ENCODE data around the gene ATF7IP. TPM values are rescaled to one million over a fixed set of nuclear protein-coding genes. Genes with fewer than 3 reads are reported as not detected.
"Not testable (repeated sequence)": the region's sequence is repeated elsewhere in the genome, so short reads cannot be mapped to it uniquely, and the experiment has no call there.

ATF7IP gene
- polyA plus RNA-seq, 3 donors: 16.6 to 51.7 (median 19.2) TPM

- no peak for DNase-seq
- no CpG with 5 or more reads among the region's 3 CpGs for WGBS (ENCODE audit: insufficient coverage)
- Histone ChIP-seq H3K27me3 (ENCODE audit: control insufficient read depth in 2 of 2, insufficient read depth in 2 of 2, low read length in 2 of 2) (no peaks in the 10 kb centered on the region), H3K9ac (ENCODE audit: insufficient read depth, low read length, poor library complexity, severe bottlenecking) (no peak overlapping the region), H3K4me3 (replicated peaks in 1 of 3; ENCODE audit: low read depth in 2 of 3, low read length in 3 of 3) (no peak overlapping the region), H3K79me2 (ENCODE audit: insufficient read depth, low read length) (peaks cover 100% of the 10 kb centered on the region), H4K20me1 (ENCODE audit: insufficient read depth, low read length) (peaks cover 85% of the 10 kb centered on the region), H3K36me3 (replicated peaks in 1 of 2; ENCODE audit: control insufficient read depth in 1 of 2, insufficient read depth in 2 of 2, low read length in 2 of 2) (no peaks in the 10 kb centered on the region), H3K4me2 (replicated peaks; ENCODE audit: extremely low read depth, low read length, poor library complexity, severe bottlenecking) (no peak overlapping the region), H2AFZ (ENCODE audit: insufficient read depth, low read depth, low read length, poor library complexity, severe bottlenecking) (no peak overlapping the region), H3K9me3 (replicated peaks in 1 of 2; ENCODE audit: control insufficient read depth in 1 of 2, insufficient read depth in 1 of 2, low read length in 2 of 2) (no peaks in the 10 kb centered on the region), H3K4me1 (ENCODE audit: control insufficient read depth in 1 of 2, insufficient read depth in 2 of 2, low read length in 2 of 2) (peaks cover 8 to 21% of the 10 kb centered on the region in 2 donors), H3K27ac (ENCODE audit: low read depth in 1 of 2, low read length in 2 of 2) (no peak overlapping the region)
- TF ChIP-seq, protein P1, sequence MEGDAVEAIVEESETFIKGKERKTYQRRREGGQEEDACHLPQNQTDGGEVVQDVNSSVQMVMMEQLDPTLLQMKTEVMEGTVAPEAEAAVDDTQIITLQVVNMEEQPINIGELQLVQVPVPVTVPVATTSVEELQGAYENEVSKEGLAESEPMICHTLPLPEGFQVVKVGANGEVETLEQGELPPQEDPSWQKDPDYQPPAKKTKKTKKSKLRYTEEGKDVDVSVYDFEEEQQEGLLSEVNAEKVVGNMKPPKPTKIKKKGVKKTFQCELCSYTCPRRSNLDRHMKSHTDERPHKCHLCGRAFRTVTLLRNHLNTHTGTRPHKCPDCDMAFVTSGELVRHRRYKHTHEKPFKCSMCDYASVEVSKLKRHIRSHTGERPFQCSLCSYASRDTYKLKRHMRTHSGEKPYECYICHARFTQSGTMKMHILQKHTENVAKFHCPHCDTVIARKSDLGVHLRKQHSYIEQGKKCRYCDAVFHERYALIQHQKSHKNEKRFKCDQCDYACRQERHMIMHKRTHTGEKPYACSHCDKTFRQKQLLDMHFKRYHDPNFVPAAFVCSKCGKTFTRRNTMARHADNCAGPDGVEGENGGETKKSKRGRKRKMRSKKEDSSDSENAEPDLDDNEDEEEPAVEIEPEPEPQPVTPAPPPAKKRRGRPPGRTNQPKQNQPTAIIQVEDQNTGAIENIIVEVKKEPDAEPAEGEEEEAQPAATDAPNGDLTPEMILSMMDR (IDR thresholded peaks at IDR 0.05): no peak
- Mint-ChIP-seq H3K27me3 (ENCODE audit: low read depth in 3 of 3) (peaks cover 0 to 2% (median 2%) of the 10 kb centered on the region in 3 donors), H3K4me3 (no peak overlapping the region), H3K36me3 (peaks cover 12 to 29% of the 10 kb centered on the region in 2 donors), H3K9me3 (peaks cover 0 to 9% (median 0%) of the 10 kb centered on the region in 7 donors), H3K27ac (no peak overlapping the region), H3K4me1 (peaks cover 34% of the 10 kb centered on the region)
- intact Hi-C loops (cut with micrococcal nuclease): no loop called here
These were observed 34.4 kb downstream of the ATF7IP start for GRCh38 chr12:14399871-14400270.

GRCh38 chr12:14400599-14400998 is 35.1 kb downstream of the ATF7IP start:
- no peak overlapping the region for H3K4me3 ChIP-seq (replicated peaks in 1 of 3; ENCODE audit: low read depth in 2 of 3, low read length in 3 of 3)
- Mint-ChIP-seq H3K27me3 (ENCODE audit: low read depth in 3 of 3) (peaks cover 0 to 2% (median 2%) of the 10 kb centered on the region in 3 donors), H3K36me3 (peaks cover 11 to 32% of the 10 kb centered on the region in 2 donors), H3K4me3 (no peak overlapping the region), H3K9me3 (peaks cover 0 to 9% (median 0%) of the 10 kb centered on the region in 7 donors), H3K4me1 (peaks cover 30% of the 10 kb centered on the region), H3K27ac (peak overlapping the region in 2 of 7 donors; percentile 13 to 32)
- H3K4me1 ChIP-seq (ENCODE audit: control insufficient read depth in 1 of 2, insufficient read depth in 2 of 2, low read length in 2 of 2): peaks cover 5 to 15% of the 10 kb centered on the region in 2 donors
- H3K4me2 ChIP-seq (replicated peaks; ENCODE audit: extremely low read depth, low read length, poor library complexity, severe bottlenecking): no peak overlapping the region
- H3K36me3 ChIP-seq (replicated peaks in 1 of 2; ENCODE audit: control insufficient read depth in 1 of 2, insufficient read depth in 2 of 2, low read length in 2 of 2): no peaks in the 10 kb centered on the region
- H3K27me3 ChIP-seq (ENCODE audit: control insufficient read depth in 2 of 2, insufficient read depth in 2 of 2, low read length in 2 of 2): no peaks in the 10 kb centered on the region
- DNase-seq: no peak
- peaks cover 87% of the 10 kb centered on the region for H4K20me1 ChIP-seq (ENCODE audit: insufficient read depth, low read length)
- intact Hi-C loops (cut with micrococcal nuclease): no loop called here
- H2AFZ ChIP-seq (ENCODE audit: insufficient read depth, low read depth, low read length, poor library complexity, severe bottlenecking): no peak overlapping the region
- H3K9me3 ChIP-seq (replicated peaks in 1 of 2; ENCODE audit: control insufficient read depth in 1 of 2, insufficient read depth in 1 of 2, low read length in 2 of 2): no peaks in the 10 kb centered on the region
- peak overlapping the region in 1 of 2 donors; percentile 16 for H3K27ac ChIP-seq (ENCODE audit: low read depth in 1 of 2, low read length in 2 of 2)
- H3K9ac ChIP-seq (ENCODE audit: insufficient read depth, low read length, poor library complexity, severe bottlenecking): no peak overlapping the region
- no CpG with 5 or more reads among the region's 1 CpG for WGBS (ENCODE audit: insufficient coverage)
- peaks cover 100% of the 10 kb centered on the region for H3K79me2 ChIP-seq (ENCODE audit: insufficient read depth, low read length)
- TF ChIP-seq, protein P1 (IDR thresholded peaks at IDR 0.05): no peak

- Histone ChIP-seq H3K4me1 (ENCODE audit: control insufficient read depth in 1 of 2, insufficient read depth in 2 of 2, low read length in 2 of 2) (peaks cover 5 to 10% of the 10 kb centered on the region in 2 donors), H3K79me2 (ENCODE audit: insufficient read depth, low read length) (peaks cover 100% of the 10 kb centered on the region), H4K20me1 (ENCODE audit: insufficient read depth, low read length) (peaks cover 88% of the 10 kb centered on the region)
- H3K9me3 Mint-ChIP-seq; H2AFZ ChIP-seq (ENCODE audit: insufficient read depth, low read depth, low read length, poor library complexity, severe bottlenecking); H3K27me3 ChIP-seq (ENCODE audit: control insufficient read depth in 2 of 2, insufficient read depth in 2 of 2, low read length in 2 of 2); H3K36me3 ChIP-seq (replicated peaks in 1 of 2; ENCODE audit: control insufficient read depth in 1 of 2, insufficient read depth in 2 of 2, low read length in 2 of 2); H3K9ac ChIP-seq (ENCODE audit: insufficient read depth, low read length, poor library complexity, severe bottlenecking); H3K27me3 Mint-ChIP-seq (ENCODE audit: low read depth in 3 of 3); H3K9me3 ChIP-seq (replicated peaks in 1 of 2; ENCODE audit: control insufficient read depth in 1 of 2, insufficient read depth in 1 of 2, low read length in 2 of 2); intact Hi-C loops (cut with micrococcal nuclease); DNase-seq; H3K4me2 ChIP-seq (replicated peaks; ENCODE audit: extremely low read depth, low read length, poor library complexity, severe bottlenecking); H3K4me3 Mint-ChIP-seq; H3K4me3 ChIP-seq (replicated peaks in 1 of 3; ENCODE audit: low read depth in 2 of 3, low read length in 3 of 3); H3K27ac ChIP-seq (ENCODE audit: low read depth in 1 of 2, low read length in 2 of 2): not testable (repeated sequence)
- H3K36me3 Mint-ChIP-seq: peaks cover 11 to 32% of the 10 kb centered on the region in 2 donors
- 90% methylated on average over 3 of the region's 6 CpGs for WGBS (ENCODE audit: insufficient coverage)
- peak overlapping the region in 2 of 7 donors; percentile 51 to 61 for H3K27ac Mint-ChIP-seq
- H3K4me1 Mint-ChIP-seq: peaks cover 27% of the 10 kb centered on the region
These were observed 35.8 kb downstream of the ATF7IP start for GRCh38 chr12:14401267-14401666.
